Measurements from ENCODE around the gene IDH1. TPM values are rescaled to one million over a fixed set of nuclear protein-coding genes. Genes with fewer than 3 reads are reported as not detected.
"Not testable (repeated sequence)": the region's sequence is repeated elsewhere in the genome, so short reads cannot be mapped to it uniquely, and the experiment has no call there.

The IDH1 gene
- total RNA-seq, 1 donor from 2014 or later, result 78.4 TPM

DNA sequence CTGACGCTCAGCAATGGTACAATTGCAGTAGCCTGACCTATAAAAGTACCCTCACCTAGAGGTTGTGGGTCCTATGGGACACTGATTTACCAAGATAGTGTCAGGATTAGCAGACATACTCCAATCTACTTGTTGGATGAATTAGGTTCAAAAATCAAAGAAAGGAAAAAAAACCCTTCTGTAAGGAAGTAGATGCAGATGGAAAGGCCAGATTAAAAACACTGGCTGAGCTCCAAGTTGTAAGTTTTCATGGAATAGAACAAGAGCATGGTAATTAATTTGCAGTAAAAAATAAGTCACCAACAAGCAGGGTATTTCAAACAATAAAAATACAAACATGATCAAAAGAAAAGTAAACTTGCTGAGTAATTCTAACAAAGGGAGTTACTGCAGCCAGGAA lies 26.4 kb downstream of the IDH1 start:
- DNase-seq (ENCODE audit: low spot score) (no peak), ATAC-seq (no peak)
- intact Hi-C loops (cut with DNase I), result no loop called here

DNA sequence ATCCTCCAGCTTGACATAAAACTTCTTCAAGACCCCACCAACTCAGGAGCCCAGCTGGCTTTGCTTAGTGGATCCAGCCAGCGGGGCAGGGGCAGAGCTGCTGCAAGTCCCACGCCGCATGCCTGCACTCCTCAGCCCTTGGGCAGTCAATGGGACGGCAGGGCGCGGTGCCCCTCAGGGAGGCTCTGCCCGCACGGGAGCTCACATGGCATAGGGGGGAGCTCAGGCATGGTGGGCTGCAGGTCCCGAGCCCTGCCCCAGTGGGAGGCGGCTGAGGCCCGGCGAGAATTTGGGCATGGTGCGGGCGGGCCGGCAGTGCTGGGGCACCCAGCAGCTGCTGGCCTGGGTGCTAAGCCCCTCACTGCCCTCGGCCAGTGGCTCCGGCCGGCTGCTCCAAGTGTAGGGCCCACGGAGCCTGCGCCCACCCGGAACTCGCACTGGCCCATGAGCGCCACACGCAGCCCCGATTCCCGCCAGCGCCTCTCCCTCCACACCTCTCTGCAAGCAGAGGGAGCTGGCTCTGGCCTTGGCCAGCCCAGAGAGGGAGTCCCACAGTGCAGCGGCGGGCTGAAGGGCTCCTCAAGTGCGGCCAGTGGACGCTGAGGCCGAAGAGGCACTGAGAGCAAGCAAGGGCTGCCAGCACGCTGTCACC lies 27.2 kb downstream of the IDH1 start:
- no peak for DNase-seq (ENCODE audit: low spot score)
- intact Hi-C loops (cut with DNase I), result no loop called here
- ATAC-seq, result peak; percentile 13

DNA sequence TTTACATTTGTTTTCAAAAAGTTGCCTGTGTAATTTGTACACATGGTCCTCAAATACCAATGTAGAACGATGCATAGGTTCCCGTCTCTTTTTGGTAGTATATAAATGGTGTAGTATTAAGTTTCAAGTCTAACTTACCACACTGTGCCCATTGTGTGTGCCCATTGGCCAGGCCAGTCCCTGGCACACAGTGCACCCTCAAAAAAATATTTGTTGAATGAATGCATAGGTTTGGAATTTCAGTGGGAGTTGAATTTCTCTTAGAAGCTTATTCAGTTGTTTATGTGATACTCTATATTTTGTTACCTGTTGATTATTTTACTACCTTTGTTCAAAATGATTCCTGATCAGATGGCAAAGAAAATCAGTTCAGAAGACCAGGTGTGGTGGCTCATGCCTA lies 30.1 kb downstream of the IDH1 start:
- intact Hi-C loops (cut with DNase I), result no loop called here
- no peak for DNase-seq (ENCODE audit: low spot score)
- no peak for ATAC-seq

DNA sequence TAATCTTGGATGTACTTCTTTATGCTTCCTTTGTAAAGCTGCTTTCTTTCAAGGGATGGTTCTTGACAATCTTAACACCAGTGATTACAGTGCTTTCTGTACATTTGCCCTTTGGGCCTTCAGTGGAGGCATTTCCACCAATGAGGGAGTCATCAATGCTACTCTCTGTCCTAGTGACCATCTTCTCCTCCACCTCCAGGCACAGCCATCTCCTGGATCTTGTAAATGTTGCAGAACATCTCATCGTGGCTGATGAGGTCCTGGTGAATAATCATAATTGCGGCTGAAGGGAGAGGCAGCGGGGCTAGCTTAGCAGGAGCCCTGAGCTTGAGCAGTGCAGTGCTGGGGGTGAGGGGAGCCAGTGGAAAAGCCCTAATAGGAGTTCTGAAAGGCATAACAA lies 32.5 kb downstream of the IDH1 start:
- ATAC-seq (no peak), DNase-seq (ENCODE audit: low spot score) (no peak)
- intact Hi-C loops (cut with DNase I), result no loop called here

DNA sequence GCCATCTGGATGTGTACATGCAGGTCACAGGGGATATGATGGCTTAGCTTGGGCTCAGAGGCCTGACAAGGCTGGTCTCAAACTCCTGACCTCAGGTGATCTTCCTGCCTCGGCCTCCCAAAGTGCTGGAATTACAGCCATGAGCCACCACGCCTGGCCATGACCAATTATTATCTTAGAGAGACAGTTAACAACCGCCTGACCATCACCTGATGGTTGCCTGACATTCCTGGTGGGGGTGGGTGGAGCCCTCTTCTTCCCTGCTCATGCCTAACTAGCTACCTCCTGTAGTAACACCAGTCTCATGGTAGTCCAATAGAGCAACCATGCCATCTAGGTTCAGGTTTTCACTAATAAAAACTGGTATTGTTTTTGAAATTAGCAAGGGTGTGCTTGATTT lies 33.0 kb downstream of the IDH1 start:
- not testable (repeated sequence) for ATAC-seq

DNA sequence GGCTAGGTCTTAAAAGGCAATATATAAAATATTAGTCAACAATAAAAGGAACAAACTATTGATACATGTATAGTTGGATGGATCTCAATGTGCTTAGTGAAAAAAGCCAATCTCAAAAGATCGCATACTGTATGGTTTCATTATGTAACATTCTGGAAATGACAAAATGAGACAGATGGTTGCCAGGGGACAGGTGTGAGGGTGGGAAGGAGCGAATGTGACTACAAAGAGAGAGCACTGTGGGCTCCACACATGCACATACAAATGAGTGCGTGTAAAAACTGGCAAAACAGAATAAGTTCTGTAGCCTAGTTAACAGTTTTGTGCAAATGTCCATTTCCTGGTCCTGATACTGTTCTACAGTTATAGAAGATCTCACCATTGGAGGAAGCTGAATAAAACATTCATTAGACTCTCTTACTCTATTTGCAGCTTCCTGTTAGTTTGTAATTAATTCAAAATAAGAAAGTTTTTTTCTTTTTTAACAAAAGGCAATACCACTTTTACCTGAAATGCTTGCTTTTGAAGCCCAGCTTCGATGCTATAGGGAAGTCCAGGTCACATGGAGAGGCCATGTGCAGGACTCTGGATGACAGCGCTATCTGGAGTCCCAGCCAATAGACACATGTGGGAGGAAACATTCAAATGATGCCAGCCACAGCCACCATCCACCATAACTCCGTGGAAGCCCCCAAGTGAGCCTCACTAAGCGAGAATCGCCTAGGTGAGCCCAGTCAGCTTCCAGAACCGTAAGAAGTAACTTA lies 44.0 kb downstream of the IDH1 start:
- ATAC-seq (no peak), DNase-seq (ENCODE audit: low spot score) (no peak)
- intact Hi-C loops (cut with DNase I), result no loop called here

More for the DNA sequence above, 33.0 kb downstream of the IDH1 start:
- DNase-seq (ENCODE audit: low spot score); intact Hi-C loops (cut with DNase I): not testable (repeated sequence)

DNA sequence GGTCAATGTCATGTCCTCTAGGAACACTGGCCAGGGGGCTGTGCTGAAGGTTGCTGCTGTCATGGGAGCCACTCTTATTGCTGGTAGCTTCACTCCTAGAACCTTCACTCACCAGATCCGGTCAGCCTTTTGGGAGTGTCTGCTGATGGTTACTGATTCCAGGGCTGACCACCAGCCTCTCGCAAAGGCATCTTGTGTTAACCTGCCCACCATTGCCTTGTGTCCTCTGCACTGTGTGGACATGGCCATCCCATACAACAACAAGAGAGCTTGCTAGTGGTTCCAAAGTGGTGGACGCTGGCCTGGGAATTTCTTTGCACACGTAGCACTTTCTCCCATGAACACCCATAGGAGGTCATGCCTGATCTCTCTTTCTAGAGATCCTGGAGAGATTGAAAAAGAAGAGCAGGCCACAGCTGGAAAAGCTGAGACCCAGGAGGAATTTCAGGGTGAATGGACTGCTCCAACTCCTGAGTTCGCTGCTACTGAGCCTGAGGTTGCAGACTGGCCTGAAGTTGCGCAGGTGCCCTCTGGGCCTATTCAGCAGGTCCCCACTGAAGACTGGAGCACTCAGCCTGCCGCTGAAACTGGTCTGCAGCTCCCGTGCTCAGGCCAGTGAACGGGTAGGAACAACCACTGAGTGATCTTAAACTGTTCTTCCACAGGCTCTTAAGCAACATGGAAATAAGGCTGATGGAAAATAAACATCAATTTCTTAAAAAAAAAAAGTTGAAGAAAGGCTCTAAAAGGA lies 46.4 kb downstream of the IDH1 start:
- intact Hi-C loops (cut with DNase I), result no loop called here
- ATAC-seq, result no peak

DNA sequence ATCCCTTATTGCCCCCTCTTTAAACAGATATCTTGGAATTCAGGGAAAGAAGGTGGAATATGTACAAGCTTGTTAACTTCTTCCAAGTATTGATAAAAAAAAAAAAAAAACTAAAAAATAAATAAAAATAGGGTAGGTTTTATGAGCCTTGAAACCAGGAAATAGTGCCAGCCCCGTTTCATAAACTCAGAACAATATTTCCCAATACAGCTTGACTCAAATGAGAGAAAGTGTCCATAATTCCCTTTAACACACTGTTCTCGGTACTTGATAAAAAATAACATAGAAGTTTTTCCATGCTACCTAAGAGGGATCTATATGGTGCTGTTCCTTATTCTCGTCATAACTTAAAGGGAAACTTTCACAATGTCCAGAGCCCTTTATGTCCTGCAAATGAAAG lies 47.1 kb downstream of the IDH1 start:
- DNase-seq (ENCODE audit: low spot score), result no peak
- no peak for ATAC-seq
- intact Hi-C loops (cut with DNase I), result no loop called here

More for the DNA sequence above, 46.4 kb downstream of the IDH1 start:
- DNase-seq (ENCODE audit: low spot score), result no peak

DNA sequence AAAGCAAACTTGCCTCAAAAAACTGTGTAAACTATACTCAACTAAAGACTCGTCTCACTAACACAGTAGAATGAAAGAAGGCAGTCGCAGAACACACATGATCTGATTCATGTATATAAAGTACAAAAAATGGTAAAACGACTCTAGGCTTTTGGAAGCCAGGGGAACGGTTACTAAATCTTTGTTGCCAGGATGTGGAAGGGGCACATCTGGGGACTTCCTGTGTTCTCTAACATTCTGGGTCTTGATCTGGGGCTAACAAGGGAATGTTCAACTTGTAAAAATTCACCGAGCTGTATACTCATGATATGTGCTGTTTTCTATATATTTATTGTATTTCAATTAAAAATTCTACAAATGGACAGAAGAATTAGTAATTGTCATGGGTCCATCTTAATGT lies 50.7 kb downstream of the IDH1 start:
- ATAC-seq (no peak), DNase-seq (ENCODE audit: low spot score) (no peak)
- intact Hi-C loops (cut with DNase I), result no loop called here

DNA sequence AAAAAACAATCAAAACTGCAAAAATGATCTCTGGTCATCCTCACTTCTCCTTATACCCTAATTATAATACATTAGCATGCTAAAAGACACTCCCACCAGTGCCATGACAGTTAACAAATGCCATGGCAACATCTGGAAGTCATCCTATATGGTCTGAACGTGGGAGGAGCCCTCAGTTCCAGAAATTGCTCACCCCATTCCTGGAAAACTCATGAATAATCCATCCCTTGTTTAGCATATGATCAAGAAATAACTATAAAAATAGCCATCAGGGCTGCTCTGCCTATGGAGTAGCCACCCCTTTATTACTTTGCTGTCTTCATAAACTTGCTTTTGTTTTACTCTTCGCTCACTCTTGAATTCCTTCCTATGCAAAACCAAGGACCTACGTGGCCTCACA lies 59.3 kb downstream of the IDH1 start:
- ATAC-seq, result no peak
- intact Hi-C loops (cut with DNase I), result no loop called here

DNA sequence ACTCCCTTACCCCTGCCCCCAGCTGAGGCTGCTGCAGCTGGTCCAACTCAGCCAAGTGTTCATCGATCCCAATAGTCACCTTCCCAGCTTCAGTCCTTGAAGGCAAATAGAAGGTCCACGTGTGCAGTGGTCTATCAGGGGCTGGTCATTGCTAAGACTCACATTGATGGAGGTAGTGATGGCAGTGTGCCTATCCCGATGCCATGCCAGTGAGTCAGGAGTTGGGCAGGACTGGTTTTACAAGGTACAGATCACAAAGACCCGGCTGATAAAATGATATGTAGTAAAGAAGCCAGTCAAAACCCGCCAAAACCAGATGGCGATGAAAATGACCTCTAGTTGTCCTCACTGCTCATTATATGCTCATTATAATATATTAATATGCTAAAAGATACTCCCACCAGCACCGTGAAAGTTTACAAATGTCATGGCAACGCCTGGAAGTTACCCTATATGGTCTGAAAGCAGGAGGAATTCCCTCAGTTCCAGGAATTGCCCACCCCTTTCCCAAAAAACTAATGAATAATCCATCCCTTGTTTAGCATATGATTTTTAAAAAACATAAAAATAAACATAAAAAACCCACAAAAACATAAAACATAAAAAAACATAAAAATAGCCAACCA lies 62.1 kb downstream of the IDH1 start:
- DNase-seq (ENCODE audit: low spot score), result no peak
- intact Hi-C loops (cut with DNase I), result no loop called here
- ATAC-seq, result no peak

More for the DNA sequence above, 59.3 kb downstream of the IDH1 start:
- DNase-seq (ENCODE audit: low spot score), result no peak

DNA sequence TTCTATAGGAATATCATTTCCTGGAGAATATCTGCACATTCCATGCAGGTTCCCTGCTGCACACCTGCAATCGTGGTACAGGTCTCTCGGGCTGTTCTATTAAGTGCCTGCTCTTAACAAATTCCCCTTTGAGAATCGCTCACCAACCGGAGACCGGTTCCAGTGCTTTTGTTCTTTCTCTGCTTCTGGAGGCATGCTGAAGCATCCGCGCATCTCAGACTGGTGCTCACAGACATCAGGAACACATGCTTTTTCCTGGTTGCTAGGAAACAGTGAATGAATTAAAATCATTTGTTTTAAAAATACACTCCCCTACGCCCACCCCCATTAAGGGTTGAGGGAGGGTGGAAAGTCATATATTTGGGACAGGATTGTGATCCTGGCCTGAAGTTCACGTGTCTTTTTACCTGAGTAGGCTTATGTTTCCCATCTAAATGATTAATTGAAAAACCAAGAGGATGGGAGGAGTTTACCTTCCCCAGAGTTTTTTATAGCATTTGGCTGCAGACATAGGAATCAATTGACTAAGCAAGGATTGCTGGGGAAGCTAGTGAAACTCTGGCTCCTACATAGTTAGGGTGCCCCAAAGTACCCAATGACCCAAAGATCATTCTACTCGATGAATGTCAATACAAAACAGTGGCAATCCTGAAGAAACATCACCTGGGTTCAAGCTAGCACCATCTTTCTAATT lies 64.9 kb downstream of the IDH1 start, which contains the start of gene C2orf80:
TSS of gene C2orf80 (minus strand) at position 221 of the 694 bp plus-strand sequence. CDS start 3,044 bp downstream, outside the sequence.
- ATAC-seq, result no peak
- intact Hi-C loops (cut with DNase I), result no loop called here

DNA sequence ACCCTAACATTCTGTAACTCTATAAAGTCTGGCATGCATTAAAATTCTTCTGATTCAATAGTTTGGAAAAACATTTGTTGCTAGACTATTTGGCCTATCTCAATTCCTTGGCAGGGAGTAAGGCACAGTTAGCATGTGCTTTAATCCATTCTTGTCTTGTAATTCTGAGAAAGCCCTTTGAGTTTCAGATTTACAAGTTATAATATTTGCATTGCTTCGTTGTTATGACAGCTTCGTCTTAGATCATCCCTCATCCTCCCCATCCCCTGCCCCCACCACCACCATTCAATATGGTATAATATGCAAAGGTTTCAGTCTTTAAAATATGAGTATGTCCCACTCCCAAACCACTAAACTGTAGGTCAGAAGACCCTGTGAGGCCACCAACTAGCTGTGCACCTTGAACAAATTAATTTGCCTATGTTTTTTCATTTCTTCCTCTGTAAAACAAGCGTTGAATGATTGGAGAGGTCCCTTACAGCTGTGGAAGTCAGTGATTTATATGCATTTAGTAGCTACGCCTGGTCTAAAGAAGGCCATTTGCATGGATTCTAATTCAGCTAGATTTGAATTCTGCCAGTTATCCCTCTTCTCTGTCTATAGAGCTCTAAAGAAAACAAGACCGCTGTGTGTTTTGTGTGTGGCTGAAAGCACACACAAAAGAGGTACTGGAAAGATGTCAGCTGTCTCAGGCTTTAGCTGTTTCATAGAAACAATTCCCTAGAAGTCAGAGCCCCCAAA lies 65.6 kb downstream of the IDH1 start:
- no peak for ATAC-seq
- intact Hi-C loops (cut with DNase I), result no loop called here

More for the DNA sequence above, 64.9 kb downstream of the IDH1 start, which contains the start of gene C2orf80:
- DNase-seq (ENCODE audit: low spot score), result no peak

DNA sequence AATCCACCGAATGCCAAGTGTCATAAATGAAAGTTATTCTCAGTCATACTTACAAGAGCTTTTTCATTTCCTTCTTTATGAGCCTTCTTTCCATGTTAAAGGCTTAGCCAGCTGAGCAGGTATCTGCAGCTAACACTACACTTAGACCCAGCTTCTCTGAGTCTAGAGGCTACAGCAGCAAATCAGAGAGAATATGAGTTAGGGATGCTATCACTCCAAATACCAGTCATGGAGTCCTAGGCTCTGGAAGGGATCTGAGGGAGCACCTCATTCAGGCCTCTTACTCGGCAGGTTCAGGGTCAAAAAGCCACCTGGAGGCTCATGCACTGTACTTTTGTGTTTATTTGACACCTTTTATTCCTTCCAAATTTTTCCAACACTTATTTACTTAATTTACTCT lies 68.0 kb downstream of the IDH1 start:
- no peak for DNase-seq (ENCODE audit: low spot score)
- no peak for ATAC-seq
- intact Hi-C loops (cut with DNase I), result no loop called here

More for the DNA sequence above, 65.6 kb downstream of the IDH1 start:
- no peak for DNase-seq (ENCODE audit: low spot score)

DNA sequence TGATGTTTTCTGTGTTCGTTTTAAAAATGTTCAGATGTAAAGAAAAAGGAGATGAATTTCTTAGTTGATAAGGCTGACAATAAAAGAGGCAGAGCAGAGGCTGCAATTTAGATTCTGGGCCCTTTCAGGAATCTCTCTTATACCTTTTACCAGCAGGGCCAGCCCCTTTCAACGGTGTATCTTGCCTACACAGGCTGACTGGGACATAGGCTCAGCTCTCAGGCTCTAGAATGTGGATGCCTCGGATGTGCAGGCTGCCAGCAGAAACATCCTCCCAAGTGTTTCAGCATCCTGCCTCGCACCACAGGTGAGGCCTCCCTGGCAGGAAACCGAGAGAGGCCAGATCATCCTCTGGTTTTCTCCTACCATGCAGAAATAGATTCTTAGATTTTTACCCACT lies 68.4 kb downstream of the IDH1 start:
- intact Hi-C loops (cut with DNase I), result no loop called here
- no peak for DNase-seq (ENCODE audit: low spot score)
- ATAC-seq, result no peak

Measured in sciatic nerve (tissue), 2 donors.